Measurements from ENCODE around the gene ODF2L.

- no peak for TF ChIP-seq EZH2 (IDR thresholded peaks at IDR 0.05; ENCODE audit: low read depth)
- no peak for TF ChIP-seq CTCF (conservative IDR thresholded peaks at IDR 0.05)
Measured at GRCh38 chr1:86335916-86336315, 60.2 kb downstream of the ODF2L start.

Measured in PC-9 (cell line).